Testis (tissue), 3 donors: ENCODE measurements around the gene NUB1. TPM values are rescaled to one million over a fixed set of nuclear protein-coding genes. Genes with fewer than 3 reads are reported as not detected.

ENCODE experiments used
- DNase-seq: peaks from one replicate; pipeline ENCODE4 v3.0.0-alpha.2; 2019
- H3K27ac ChIP-seq, 2 donors: fragments of 200-600 bp; sonication (generic); one replicate each; pipeline ENCODE4 v1.5.1; 2019
- H3K27me3 ChIP-seq: fragments of 200-600 bp; sonication (generic); one replicate; pipeline ENCODE4 v1.5.1; 2019
- H3K36me3 ChIP-seq: fragments of 200-600 bp; sonication (generic); one replicate; pipeline ENCODE4 v1.5.1; 2017; ENCODE audit warnings: low read depth; ENCODE audit errors: missing control alignments
- H3K4me1 ChIP-seq: fragments of 200-600 bp; sonication (generic); one replicate; pipeline ENCODE4 v1.5.1; 2019
- H3K4me3 ChIP-seq, 2 donors: fragments of 200-600 bp; sonication (generic); one replicate each; pipeline ENCODE4 v1.5.1; 2017 to 2019
- H3K9me3 ChIP-seq: fragments of 200-600 bp; sonication (generic); one replicate; pipeline ENCODE4 v1.5.1; 2017
- CTCF ChIP-seq, 3 experiments: fragments of 450-650 bp in 2 of 3; fragments of 200-600 bp in 1 of 3; sonication (generic) in 1 of 3; IDR thresholded peaks; one replicate each; pipeline ENCODE4 v1.5.1; 2016 to 2019; ENCODE audit warnings: antibody characterized with exemption in 3 of 3, mild to moderate bottlenecking in 2 of 3, moderate library complexity in 1 of 3
- POLR2A ChIP-seq: fragments of 450-650 bp; IDR thresholded peaks from one replicate; pipeline ENCODE4 v1.6.1; 2017; ENCODE audit warnings: antibody characterized with exemption, mild to moderate bottlenecking, moderate library complexity
- WGBS, 2 donors: methylation state at CpG; one replicate each; pipeline ENCODE4 v1.1.5; 2018; 5-methylcytosine and 5-hydroxymethylcytosine counted together
- intact Hi-C: fragments of 100-400 bp; cut with DNase I; formaldehyde crosslinking; loops from one replicate; pipeline ENCODE4 v1.15.1; 2023; ENCODE audit warnings: low total_unique reads
- polyA plus RNA-seq: library from polyadenylated mRNA; stranded (reverse); fragments of 350-450 nt; fragmentation: Illumina TruSeq; extraction: RNeasy Lipid Tissue Mini Kit (QIAGEN cat#74804); gene quantifications from one replicate; pipeline ENCODE4 v1.2.3, GENCODE V29; 2014; ENCODE audit warnings: low read depth, low replicate concordance; ENCODE audit not compliant: insufficient read depth
- total RNA-seq, 2 donors: library from RNA; depleted of rRNA; stranded (reverse); fragments of >200 nt; gene quantifications; one replicate each; pipeline ENCODE4 v1.2.3, GENCODE V29; 2016

Gene NUB1
- total and polyA plus RNA-seq, 3 donors from 2014 or later: 57.9 to 140 (median 59.6) TPM

GRCh38 chr7:151406886-151407583, 65.4 kb downstream of the NUB1 start:
- Histone ChIP-seq H3K27ac (no peak overlapping the region), H3K36me3 (no peaks in the 10 kb centered on the region), H3K27me3 (no peaks in the 10 kb centered on the region), H3K4me1 (peaks cover 10% of the 10 kb centered on the region), H3K4me3 (no peak overlapping the region), H3K9me3 (no peaks in the 10 kb centered on the region)
- no peak for TF ChIP-seq CTCF (IDR thresholded peaks at IDR 0.05)
- no peak for TF ChIP-seq POLR2A
- 87 to 89% methylated on average over 4 to 9 of the region's 9 CpGs for WGBS, 2 donors
- no peak for DNase-seq
- intact Hi-C loops: no loop called here

- Histone ChIP-seq H3K4me1 (peaks cover 10% of the 10 kb centered on the region), H3K27me3 (no peaks in the 10 kb centered on the region), H3K9me3 (no peaks in the 10 kb centered on the region), H3K36me3 (no peaks in the 10 kb centered on the region), H3K27ac (no peak overlapping the region), H3K4me3 (peak overlapping the region in 1 of 2 donors; percentile 66)
- WGBS, 2 donors: 53 to 73% methylated on average over 3 to 7 of the region's 7 CpGs
- no peak for DNase-seq
- intact Hi-C loops: no loop called here
- TF ChIP-seq POLR2A (no peak), CTCF (IDR thresholded peaks at IDR 0.05) (no peak)
Observed at GRCh38 chr7:151408498-151408838, 66.9 kb downstream of the NUB1 start.

- no peak for DNase-seq
- Histone ChIP-seq H3K27ac (peak overlapping the region; percentile 17 to 26), H3K27me3 (no peaks in the 10 kb centered on the region), H3K4me1 (peaks cover 10% of the 10 kb centered on the region), H3K36me3 (no peaks in the 10 kb centered on the region), H3K4me3 (peak overlapping the region; percentile 65 to 66), H3K9me3 (no peaks in the 10 kb centered on the region)
- intact Hi-C loops: no loop called here
- WGBS, 2 donors: 22 to 37% methylated on average over 15 to 55 of the region's 61 CpGs
- TF ChIP-seq POLR2A (no peak), CTCF (IDR thresholded peaks at IDR 0.05) (no peak)
Observed at GRCh38 chr7:151408839-151409666, 67.4 kb downstream of the NUB1 start.

- H3K27me3 ChIP-seq: no peaks in the 10 kb centered on the region
- H3K36me3 ChIP-seq: no peaks in the 10 kb centered on the region
- 0 to 3% methylated on average over 7 to 49 of the region's 75 CpGs for WGBS, 2 donors
- TF ChIP-seq CTCF (IDR thresholded peaks at IDR 0.05) (no peak), POLR2A (no peak)
- peak within 1 kb of the TSS; percentile 17 to 26 for H3K27ac ChIP-seq
- DNase-seq: no peak
- H3K9me3 ChIP-seq: no peaks in the 10 kb centered on the region
- H3K4me3 ChIP-seq: peak within 1 kb of the TSS; percentile 65 to 66
- intact Hi-C loops: no loop called here
- H3K4me1 ChIP-seq: peaks cover 2% of the 10 kb centered on the region
Observed at GRCh38 chr7:151409667-151410404, 68.2 kb downstream of the NUB1 start, which contains the start of gene WDR86. Gene WDR86 (minus strand): TSS chr7:151410038. CDS start chr7:151409589, 449 bp downstream.
